IMR-90 (cell line): Measurements from ENCODE around the gene MAGEB17. TPM values are rescaled to one million over a fixed set of nuclear protein-coding genes. Genes with fewer than 3 reads are reported as not detected.

Experiments used
- ATAC-seq: fragments of 200-7000 bp; cut with Tn5 transposase; 2 replicates; pipeline ENCODE4 v1.9.1; 2020; ENCODE audit warnings: low read depth, mild to moderate bottlenecking, moderate library complexity
- BruUV-seq: library from RNA; stranded (reverse); fragments of 400-500 nt; replicated peaks from 2 replicates; lab custom pipeline; 2021; lab: Mats Ljungman, UMichigan
- CTCF ChIA-PET: fragments of 300-600 bp; formaldehyde crosslinking; extraction: SDS; loops from one replicate; lab custom pipeline; 2021; ENCODE audit warnings: antibody characterized with exemption; lab: Yijun Ruan, JAX
- POLR2A ChIA-PET: fragments of 300-600 bp; sonication (Branson Sonifier 250); formaldehyde crosslinking; loops from one replicate; lab custom pipeline; 2022; ENCODE audit warnings: antibody characterized with exemption; ENCODE audit not compliant: unreplicated experiment; lab: Charles Lee
- DNase-seq: peaks from one replicate; pipeline ENCODE4 v3.0.0; 2013
- H2AFZ ChIP-seq: replicated peaks from 2 replicates; pipeline ENCODE3; 2013; ENCODE audit warnings: low read length, mild to moderate bottlenecking; ENCODE audit not compliant: poor library complexity
- H2AK5ac ChIP-seq: 2 replicates; pipeline ENCODE4 v1.6.1; 2013; ENCODE audit warnings: low read depth, low read length, inconsistent platforms
- H2AK9ac ChIP-seq: replicated peaks from 2 replicates; pipeline ENCODE3; 2013; ENCODE audit warnings: mild to moderate bottlenecking, low read depth, low read length, moderate library complexity; ENCODE audit not compliant: poor library complexity
- H2BK120ac ChIP-seq: 2 replicates; pipeline ENCODE4 v1.6.1; 2013; ENCODE audit warnings: low read depth, low read length, inconsistent platforms
- H2BK15ac ChIP-seq: 3 replicates; pipeline ENCODE4 v1.6.1; 2013; ENCODE audit warnings: low read depth, low read length, inconsistent platforms
- H2BK20ac ChIP-seq: 2 replicates; pipeline ENCODE4 v1.6.1; 2013; ENCODE audit warnings: low read depth, mild to moderate bottlenecking, inconsistent platforms, low read length, moderate library complexity
- H2BK5ac ChIP-seq: 2 replicates; pipeline ENCODE4 v1.6.1; 2013; ENCODE audit warnings: mild to moderate bottlenecking, low read depth, low read length, inconsistent platforms; ENCODE audit not compliant: poor library complexity, severe bottlenecking
- H3K14ac ChIP-seq: replicated peaks from 2 replicates; pipeline ENCODE4 v1.6.1; 2013; ENCODE audit warnings: low read depth, low read length, inconsistent platforms
- H3K18ac ChIP-seq: 2 replicates; pipeline ENCODE4 v1.6.1; 2013; ENCODE audit warnings: low read depth, low read length, control low read depth
- H3K23ac ChIP-seq: 2 replicates; pipeline ENCODE4 v1.6.1; 2013; ENCODE audit warnings: low read depth, low read length, inconsistent platforms
- H3K27ac ChIP-seq: 2 replicates; pipeline ENCODE4 v1.5.1; 2013; ENCODE audit warnings: mild to moderate bottlenecking, control low read depth, low read length; ENCODE audit not compliant: insufficient read depth
- H3K27me3 ChIP-seq: 2 replicates; pipeline ENCODE4 v1.6.1; 2013; ENCODE audit warnings: low read length; ENCODE audit not compliant: control insufficient read depth, insufficient read depth
- H3K36me3 ChIP-seq: 2 replicates; pipeline ENCODE4 v1.6.1; 2013; ENCODE audit warnings: low read length, mixed read lengths; ENCODE audit not compliant: control insufficient read depth, insufficient read depth
- H3K4ac ChIP-seq: 2 replicates; pipeline ENCODE4 v1.6.1; 2013; ENCODE audit warnings: low read depth, low read length, inconsistent platforms
- H3K4me1 ChIP-seq: 2 replicates; pipeline ENCODE4 v1.6.1; 2013; ENCODE audit warnings: low read length, mixed read lengths; ENCODE audit not compliant: control insufficient read depth, insufficient read depth
- H3K4me2 ChIP-seq: 2 replicates; pipeline ENCODE4 v1.6.1; 2013; ENCODE audit warnings: low read depth, mild to moderate bottlenecking, control low read depth, low read length, moderate library complexity
- H3K4me3 ChIP-seq: 2 replicates; pipeline ENCODE4 v1.5.1; 2013; ENCODE audit warnings: low read depth, mild to moderate bottlenecking, control low read depth, low read length, moderate library complexity; ENCODE audit not compliant: insufficient read depth
- H3K56ac ChIP-seq: 2 replicates; pipeline ENCODE4 v1.6.1; 2013; ENCODE audit warnings: low read length, inconsistent platforms; ENCODE audit not compliant: insufficient read depth; ENCODE audit errors: extremely low read depth
- H3K79me1 ChIP-seq, 2 experiments: 2 replicates each; pipeline ENCODE4 v1.6.1; 2013; ENCODE audit warnings: low read length in 2 of 2, inconsistent platforms in 1 of 2, low read depth in 1 of 2
- H3K9ac ChIP-seq: 2 replicates; pipeline ENCODE4 v1.6.1; 2013; ENCODE audit warnings: low read depth, low read length, control low read depth
- H3K9me1 ChIP-seq: 2 replicates; pipeline ENCODE4 v1.6.1; 2013; ENCODE audit warnings: low read length, inconsistent platforms; ENCODE audit not compliant: insufficient read depth
- H3K9me3 ChIP-seq: 2 replicates; pipeline ENCODE4 v1.6.1; 2013; ENCODE audit warnings: low read length; ENCODE audit not compliant: control insufficient read depth, insufficient read depth
- H4K20me1 ChIP-seq: 2 replicates; pipeline ENCODE4 v1.6.1; 2013; ENCODE audit warnings: low read length, inconsistent platforms; ENCODE audit not compliant: insufficient read depth
- H4K5ac ChIP-seq: 2 replicates; pipeline ENCODE4 v1.6.1; 2013; ENCODE audit warnings: mild to moderate bottlenecking, low read depth, low read length, control low read depth
- H4K8ac ChIP-seq, 2 experiments: 2 replicates each; pipeline ENCODE4 v1.6.1; 2013; ENCODE audit warnings: low read depth in 2 of 2, low read length in 2 of 2, control low read depth in 1 of 2, inconsistent platforms in 1 of 2
- H4K91ac ChIP-seq: 2 replicates; pipeline ENCODE4 v1.6.1; 2013; ENCODE audit warnings: low read depth, low read length, inconsistent platforms; ENCODE audit not compliant: insufficient read depth
- BHLHE40 ChIP-seq: fragments of 150-350 bp; IDR thresholded peaks from 2 replicates; pipeline ENCODE4 v1.6.1; 2016; ENCODE audit warnings: mild to moderate bottlenecking, low read depth, low read length
- CEBPB ChIP-seq: IDR thresholded peaks from 2 replicates; pipeline ENCODE4 v1.6.1; 2012; ENCODE audit warnings: low read depth, low read length, improper control_type of control experiment
- CHD1 ChIP-seq: IDR thresholded peaks from 2 replicates; pipeline ENCODE4 v1.6.1; 2012; ENCODE audit warnings: low read depth, low read length, improper control_type of control experiment
- FOS ChIP-seq: fragments of 150-350 bp; IDR thresholded peaks from 2 replicates; pipeline ENCODE4 v1.6.1; 2016; ENCODE audit warnings: low read depth, low read length
- MAFK ChIP-seq: IDR thresholded peaks from 2 replicates; pipeline ENCODE4 v1.6.1; 2012; ENCODE audit warnings: low read depth, low read length, improper control_type of control experiment
- MAZ ChIP-seq: IDR thresholded peaks from 2 replicates; pipeline ENCODE4 v1.6.1; 2012; ENCODE audit warnings: low read depth, mild to moderate bottlenecking, low read length, improper control_type of control experiment, moderate library complexity, borderline replicate concordance
- MXI1 ChIP-seq: IDR thresholded peaks from 2 replicates; pipeline ENCODE4 v1.6.1; 2012; ENCODE audit warnings: low read depth, mild to moderate bottlenecking, low read length, moderate library complexity, borderline replicate concordance
- NFE2L2 ChIP-seq: fragments of 150-350 bp; IDR thresholded peaks from 2 replicates; pipeline ENCODE4 v1.6.1; 2016; ENCODE audit warnings: low read depth, mild to moderate bottlenecking, low read length
- RAD21 ChIP-seq: IDR thresholded peaks from 2 replicates; pipeline ENCODE4 v1.6.1; 2012; ENCODE audit warnings: low read length, improper control_type of control experiment
- RFX5 ChIP-seq: IDR thresholded peaks from 2 replicates; pipeline ENCODE4 v1.8.0; 2012; ENCODE audit warnings: low read depth, mild to moderate bottlenecking, low read length, moderate library complexity
- SMC3 ChIP-seq: fragments of 150-350 bp; IDR thresholded peaks from 2 replicates; pipeline ENCODE4 v1.6.1; 2016; ENCODE audit warnings: low read depth, mild to moderate bottlenecking, antibody characterized with exemption, low read length, moderate library complexity
- WGBS, 2 experiments: methylation state at CpG; one replicate each; pipeline versions ENCODE4 v1.1.5 to v1.1.7; 2013; ENCODE audit warnings: missing lambda C conversion rate in 2 of 2; ENCODE audit not compliant: insufficient read length in 1 of 2; ENCODE audit errors: extremely low coverage in 2 of 2; 5-methylcytosine and 5-hydroxymethylcytosine counted together
- dilution Hi-C: fragments of 300-500 bp; cut with HindIII; formaldehyde crosslinking; loops from one replicate; pipeline ENCODE4 v1.14.3; 2018; ENCODE audit warnings: low sequenced_read_pairs; ENCODE audit not compliant: unreplicated experiment
- in situ Hi-C: fragments of 300-500 bp; cut with MboI; formaldehyde crosslinking; loops from 3 replicates; pipeline ENCODE4 v1.14.3; 2019; ENCODE audit warnings: low sequenced_read_pairs, inconsistent platforms, mixed read lengths
- intact Hi-C: fragments of 100-400 bp; cut with micrococcal nuclease; formaldehyde crosslinking; loops from 2 replicates; pipeline ENCODE4 v1.10.0; 2022
- polyA plus RNA-seq, 3 experiments: library from polyadenylated mRNA; depleted of rRNA; stranded (reverse); fragments of >200 nt; gene quantifications; 2 replicates each; pipeline ENCODE4 v1.2.3, GENCODE V29; 2012; ENCODE audit warnings: low replicate concordance in 1 of 3
- total RNA-seq: library from RNA; depleted of rRNA; stranded (reverse); fragments of >200 nt; gene quantifications from 2 replicates; pipeline ENCODE4 v1.2.3, GENCODE V29; 2012
- TF ChIP-seq, protein P1 (sequence below): conservative IDR thresholded peaks from 2 replicates; pipeline ENCODE4 v1.5.1; 2012; ENCODE audit warnings: mild to moderate bottlenecking, low read depth, low read length, improper control_type of control experiment
- TF ChIP-seq, protein P2 (sequence below): fragments of 150-350 bp; IDR thresholded peaks from 2 replicates; pipeline ENCODE4 v1.6.1; 2017; ENCODE audit warnings: mild to moderate bottlenecking, antibody characterized with exemption, low read length, low read depth

Gene MAGEB17
- total and polyA plus RNA-seq, 2 of the 4 experiments (the other 2 are of a cell fraction): under 0.01 to 0.34 TPM

DNA sequence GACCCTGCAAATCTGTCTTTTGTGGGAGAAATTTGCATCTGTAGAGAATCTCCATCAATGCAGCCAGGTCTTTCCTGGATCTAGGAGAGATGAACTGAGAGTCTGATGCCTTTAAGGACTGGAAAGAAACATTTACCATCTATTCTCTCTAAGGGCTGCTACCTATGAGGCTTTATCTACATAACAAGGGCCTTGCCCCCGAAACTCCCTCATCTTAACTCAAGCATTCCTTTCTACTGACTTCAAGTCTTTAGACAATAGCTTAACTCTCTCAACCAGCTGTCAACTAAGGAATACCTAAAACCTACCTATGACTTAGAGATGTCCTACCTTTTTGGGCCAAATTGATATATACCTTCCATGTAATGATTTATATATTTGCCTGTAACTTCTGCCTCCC lies 32.1 kb downstream of the MAGEB17 start:
- H2BK120ac ChIP-seq: no peak overlapping the region
- no peak overlapping the region for H3K18ac ChIP-seq
- H3K79me1 ChIP-seq: no peaks in the 10 kb centered on the region
- H3K4me1 ChIP-seq: no peaks in the 10 kb centered on the region
- ATAC-seq (no peak), DNase-seq (no peak)
- no peak overlapping the region for H3K56ac ChIP-seq
- H2BK20ac ChIP-seq: no peak overlapping the region
- WGBS, 2 experiments: 60% methylated on average over 1 of the region's 1 CpG; no CpG with 5 or more reads in 1 of the 2 experiments
- no peak overlapping the region for H4K91ac ChIP-seq
- intact Hi-C loops (no loop called here), in situ Hi-C loops (no loop called here), dilution Hi-C loops (no loop called here)
- TF ChIP-seq MXI1 (no peak), NFE2L2 (no peak), CHD1 (no peak), MAZ (no peak), RAD21 (no peak), BHLHE40 (no peak), MAFK (no peak), FOS (no peak), SMC3 (no peak), CEBPB (no peak), RFX5 (no peak)
- TF ChIP-seq, protein P1, sequence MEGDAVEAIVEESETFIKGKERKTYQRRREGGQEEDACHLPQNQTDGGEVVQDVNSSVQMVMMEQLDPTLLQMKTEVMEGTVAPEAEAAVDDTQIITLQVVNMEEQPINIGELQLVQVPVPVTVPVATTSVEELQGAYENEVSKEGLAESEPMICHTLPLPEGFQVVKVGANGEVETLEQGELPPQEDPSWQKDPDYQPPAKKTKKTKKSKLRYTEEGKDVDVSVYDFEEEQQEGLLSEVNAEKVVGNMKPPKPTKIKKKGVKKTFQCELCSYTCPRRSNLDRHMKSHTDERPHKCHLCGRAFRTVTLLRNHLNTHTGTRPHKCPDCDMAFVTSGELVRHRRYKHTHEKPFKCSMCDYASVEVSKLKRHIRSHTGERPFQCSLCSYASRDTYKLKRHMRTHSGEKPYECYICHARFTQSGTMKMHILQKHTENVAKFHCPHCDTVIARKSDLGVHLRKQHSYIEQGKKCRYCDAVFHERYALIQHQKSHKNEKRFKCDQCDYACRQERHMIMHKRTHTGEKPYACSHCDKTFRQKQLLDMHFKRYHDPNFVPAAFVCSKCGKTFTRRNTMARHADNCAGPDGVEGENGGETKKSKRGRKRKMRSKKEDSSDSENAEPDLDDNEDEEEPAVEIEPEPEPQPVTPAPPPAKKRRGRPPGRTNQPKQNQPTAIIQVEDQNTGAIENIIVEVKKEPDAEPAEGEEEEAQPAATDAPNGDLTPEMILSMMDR: no peak
- TF ChIP-seq, protein P2, sequence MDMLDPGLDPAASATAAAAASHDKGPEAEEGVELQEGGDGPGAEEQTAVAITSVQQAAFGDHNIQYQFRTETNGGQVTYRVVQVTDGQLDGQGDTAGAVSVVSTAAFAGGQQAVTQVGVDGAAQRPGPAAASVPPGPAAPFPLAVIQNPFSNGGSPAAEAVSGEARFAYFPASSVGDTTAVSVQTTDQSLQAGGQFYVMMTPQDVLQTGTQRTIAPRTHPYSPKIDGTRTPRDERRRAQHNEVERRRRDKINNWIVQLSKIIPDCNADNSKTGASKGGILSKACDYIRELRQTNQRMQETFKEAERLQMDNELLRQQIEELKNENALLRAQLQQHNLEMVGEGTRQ: no peak
- no peak overlapping the region for H4K5ac ChIP-seq
- no peak overlapping the region for H3K27ac ChIP-seq
- no peaks in the 10 kb centered on the region for H3K9me3 ChIP-seq
- H2AK5ac ChIP-seq: no peak overlapping the region
- no peak overlapping the region for H4K8ac ChIP-seq
- no peak overlapping the region for H3K4me2 ChIP-seq
- no peak overlapping the region for H2AFZ ChIP-seq
- H3K4me3 ChIP-seq: no peak overlapping the region
- no peak overlapping the region for H3K9ac ChIP-seq
- no peaks in the 10 kb centered on the region for H4K20me1 ChIP-seq
- POLR2A ChIA-PET: no interaction called here
- H2BK15ac ChIP-seq: no peak overlapping the region
- no peak overlapping the region for H3K23ac ChIP-seq
- no peak overlapping the region for H3K14ac ChIP-seq
- CTCF ChIA-PET: no interaction called here
- H3K4ac ChIP-seq: no peak overlapping the region
- H3K9me1 ChIP-seq: no peaks in the 10 kb centered on the region
- no peak overlapping the region for H2BK5ac ChIP-seq
- BruUV-seq: no TSS peak
- no peak overlapping the region for H2AK9ac ChIP-seq
- H3K27me3 ChIP-seq: peaks cover 3% of the 10 kb centered on the region; the same call in 1 of the 2 replicates
- H3K36me3 ChIP-seq: no peaks in the 10 kb centered on the region
